H9 (cell line): ENCODE measurements around the gene GPC3. TPM values are rescaled to one million over a fixed set of nuclear protein-coding genes. Genes with fewer than 3 reads are reported as not detected.

Experiments
- DNase-seq: peaks from one replicate; pipeline ENCODE4 v3.0.0-alpha.2; 2017
- H2AFZ ChIP-seq: one replicate; pipeline ENCODE4 v1.6.1; 2013; ENCODE audit warnings: mild to moderate bottlenecking, low read length, control low read depth, moderate library complexity
- H2AK5ac ChIP-seq: 2 replicates; pipeline ENCODE4 v1.6.1; 2013; ENCODE audit warnings: low read length, control low read depth, mixed read lengths; ENCODE audit not compliant: insufficient read length
- H2BK120ac ChIP-seq: one replicate; pipeline ENCODE4 v1.6.1; 2013; ENCODE audit warnings: low read depth, mild to moderate bottlenecking, low read length, control low read depth, inconsistent platforms; ENCODE audit not compliant: poor library complexity, severe bottlenecking
- H2BK12ac ChIP-seq: 2 replicates; pipeline ENCODE4 v1.6.1; 2013; ENCODE audit warnings: low read length, control low read depth, mixed read lengths, low read depth; ENCODE audit not compliant: insufficient read length
- H2BK15ac ChIP-seq: 2 replicates; pipeline ENCODE4 v1.6.1; 2013; ENCODE audit warnings: low read depth, low read length, control low read depth
- H2BK20ac ChIP-seq: one replicate; pipeline ENCODE4 v1.6.1; 2013; ENCODE audit warnings: low read depth, mild to moderate bottlenecking, low read length, control low read depth, inconsistent platforms; ENCODE audit not compliant: poor library complexity, severe bottlenecking
- H2BK5ac ChIP-seq: 2 replicates; pipeline ENCODE4 v1.6.1; 2013; ENCODE audit warnings: low read length, control low read depth, mixed read lengths; ENCODE audit not compliant: insufficient read length
- H3K14ac ChIP-seq: 2 replicates; pipeline ENCODE4 v1.6.1; 2013; ENCODE audit warnings: low read length, control low read depth; ENCODE audit not compliant: insufficient read depth
- H3K18ac ChIP-seq: 2 replicates; pipeline ENCODE4 v1.6.1; 2013; ENCODE audit warnings: low read depth, mild to moderate bottlenecking, mixed read lengths, low read length, control low read depth; ENCODE audit not compliant: insufficient read length
- H3K23ac ChIP-seq: 2 replicates; pipeline ENCODE4 v1.6.1; 2013; ENCODE audit warnings: low read length, control low read depth, mixed read lengths, low read depth; ENCODE audit not compliant: insufficient read length
- H3K23me2 ChIP-seq: 2 replicates; pipeline ENCODE4 v1.6.1; 2013; ENCODE audit warnings: low read depth, mild to moderate bottlenecking, mixed read lengths, low read length, control low read depth; ENCODE audit not compliant: insufficient read length, poor library complexity, severe bottlenecking
- H3K27ac ChIP-seq: 2 replicates; pipeline ENCODE4 v1.5.1; 2013; ENCODE audit warnings: low read length, control low read depth, mixed read lengths, low read depth; ENCODE audit not compliant: insufficient read length
- H3K27me3 ChIP-seq: 2 replicates; pipeline ENCODE4 v1.6.1; 2013; ENCODE audit warnings: low read length, control low read depth, inconsistent platforms; ENCODE audit not compliant: insufficient read depth
- H3K4ac ChIP-seq: 2 replicates; pipeline ENCODE4 v1.6.1; 2013; ENCODE audit warnings: low read depth, mild to moderate bottlenecking, control low read depth, inconsistent platforms, low read length, moderate library complexity
- H3K4me1 ChIP-seq: 2 replicates; pipeline ENCODE4 v1.6.1; 2013; ENCODE audit warnings: low read length, control low read depth, inconsistent platforms; ENCODE audit not compliant: insufficient read depth
- H3K4me2 ChIP-seq: 2 replicates; pipeline ENCODE4 v1.6.1; 2013; ENCODE audit warnings: low read length, control low read depth, mixed read lengths; ENCODE audit not compliant: insufficient read length, insufficient read depth
- H3K56ac ChIP-seq: 2 replicates; pipeline ENCODE4 v1.6.1; 2013; ENCODE audit warnings: low read depth, mild to moderate bottlenecking, mixed read lengths, low read length, control low read depth; ENCODE audit not compliant: insufficient read length
- H3K79me1 ChIP-seq: 2 replicates; pipeline ENCODE4 v1.6.1; 2013; ENCODE audit warnings: low read depth, mild to moderate bottlenecking, moderate library complexity, low read length, control low read depth, inconsistent platforms; ENCODE audit not compliant: insufficient read depth, poor library complexity, severe bottlenecking
- H3K79me2 ChIP-seq: 2 replicates; pipeline ENCODE4 v1.6.1; 2013; ENCODE audit warnings: low read length, control low read depth, inconsistent platforms; ENCODE audit not compliant: insufficient read depth
- H3K9ac ChIP-seq: 2 replicates; pipeline ENCODE4 v1.6.1; 2013; ENCODE audit warnings: low read length, control low read depth, mixed read lengths; ENCODE audit not compliant: insufficient read length; ENCODE audit errors: extremely low read depth
- H3K9me3 ChIP-seq: one replicate; pipeline ENCODE4 v1.6.1; 2013; ENCODE audit warnings: low read depth, low read length, inconsistent platforms; ENCODE audit not compliant: control insufficient read depth
- H3T11ph ChIP-seq: one replicate; pipeline ENCODE4 v1.6.1; 2013; ENCODE audit warnings: mild to moderate bottlenecking, low read length, control low read depth, inconsistent platforms
- H4K20me1 ChIP-seq: one replicate; pipeline ENCODE4 v1.6.1; 2013; ENCODE audit not compliant: control insufficient read depth, insufficient read length, insufficient read depth
- H4K5ac ChIP-seq: 2 replicates; pipeline ENCODE4 v1.6.1; 2013; ENCODE audit warnings: low read depth, mild to moderate bottlenecking, mixed read lengths, low read length, control low read depth; ENCODE audit not compliant: insufficient read length
- H4K8ac ChIP-seq: replicated peaks from 2 replicates; pipeline ENCODE4 v1.6.1; 2013; ENCODE audit warnings: low read length, control low read depth, mixed read lengths, low read depth; ENCODE audit not compliant: insufficient read length
- H4K91ac ChIP-seq: 2 replicates; pipeline ENCODE4 v1.6.1; 2013; ENCODE audit warnings: low read depth, mild to moderate bottlenecking, moderate library complexity, mixed read lengths, low read length, control low read depth; ENCODE audit not compliant: insufficient read length
- H3K27ac Mint-ChIP-seq, 3 experiments: 2 replicates in 2 of 3; 3 replicates in 1 of 3; pipeline ENCODE4 v1.8.0; 2020 to 2021; ENCODE audit warnings: mixed read lengths in 3 of 3, mild to moderate bottlenecking in 1 of 3, moderate library complexity in 1 of 3
- H3K27me3 Mint-ChIP-seq: 2 replicates; pipeline ENCODE4 v1.8.0; 2021; ENCODE audit warnings: low read depth, mild to moderate bottlenecking, moderate library complexity, mixed read lengths
- H3K36me3 Mint-ChIP-seq, 3 experiments: 2 replicates in 2 of 3; 3 replicates in 1 of 3; pipeline ENCODE4 v1.8.0; 2020 to 2021; ENCODE audit warnings: low read depth in 3 of 3, mixed read lengths in 3 of 3; ENCODE audit not compliant: insufficient read depth in 1 of 3
- H3K4me1 Mint-ChIP-seq, 2 experiments: 2 replicates each; pipeline ENCODE4 v1.8.0; 2020; ENCODE audit warnings: mixed read lengths in 2 of 2
- H3K4me3 Mint-ChIP-seq, 2 experiments: 2 replicates in 1 of 2; 3 replicates in 1 of 2; pipeline ENCODE4 v1.8.0; 2020 to 2021; ENCODE audit warnings: mild to moderate bottlenecking in 2 of 2, mixed read lengths in 2 of 2, moderate library complexity in 1 of 2
- H3K9me3 Mint-ChIP-seq, 2 experiments: 2 replicates in 1 of 2; 3 replicates in 1 of 2; pipeline ENCODE4 v1.8.0; 2020; ENCODE audit warnings: mild to moderate bottlenecking in 2 of 2, mixed read lengths in 2 of 2, moderate library complexity in 1 of 2
- WGBS: extraction: QIAGEN DNeasy Blood & Tissue Kit; methylation state at CpG from one replicate; pipeline ENCODE4 v1.1.7; 2013; ENCODE audit warnings: missing lambda C conversion rate, low lambda C conversion rate, mixed read lengths; ENCODE audit not compliant: insufficient read length; ENCODE audit errors: extremely low coverage; 5-methylcytosine and 5-hydroxymethylcytosine counted together
- total RNA-seq: library from RNA; stranded (reverse); gene quantifications from 2 replicates; pipeline ENCODE4 v1.2.1, GENCODE V29; 2021
- TF ChIP-seq, protein P1 (sequence below): fragments of 200-600 bp; sonication (generic); conservative IDR thresholded peaks from 3 replicates; pipeline ENCODE4 v1.8.0; 2021; ENCODE audit warnings: antibody characterized with exemption, mild to moderate bottlenecking

Gene GPC3
- total RNA-seq, 1 experiment from 2014 or later: 108 TPM

GRCh38 chrX:133495464-133496391 is 489.7 kb downstream of the GPC3 start:
- no peaks in the 10 kb centered on the region for H4K20me1 ChIP-seq
- DNase-seq: no peak
- Mint-ChIP-seq H3K9me3 (no peaks in the 10 kb centered on the region), H3K27me3 (no peaks in the 10 kb centered on the region), H3K4me3 (no peak overlapping the region), H3K4me1 (peaks cover 41 to 50% of the 10 kb centered on the region in 2 experiments), H3K36me3 (no peaks in the 10 kb centered on the region), H3K27ac (peak overlapping the region; percentile 35 to 69 (median 62); a peak in 3 of 7 replicates)
- peak overlapping the region; percentile 2 for H3K27ac ChIP-seq
- no peak overlapping the region for H2BK20ac ChIP-seq
- H3K79me2 ChIP-seq: no peaks in the 10 kb centered on the region
- peak overlapping the region; percentile 35 for H2AK5ac ChIP-seq
- peaks cover 3% of the 10 kb centered on the region for H3K23me2 ChIP-seq
- no CpG with 5 or more reads among the region's 16 CpGs for WGBS
- no peak overlapping the region for H3K4me2 ChIP-seq
- peaks cover 11% of the 10 kb centered on the region; the same call in 1 of the 2 replicates for H3K4me1 ChIP-seq
- H3K14ac ChIP-seq: 0 out of 2 replicates have a peak overlapping the region, but pooled peaks have one; percentile 13
- H3K79me1 ChIP-seq: no peaks in the 10 kb centered on the region
- no peak overlapping the region for H3K18ac ChIP-seq
- no peaks in the 10 kb centered on the region for H3K27me3 ChIP-seq
- no peak overlapping the region for H3K56ac ChIP-seq
- peak overlapping the region; percentile 12 for H2AFZ ChIP-seq
- no peak overlapping the region for H3K23ac ChIP-seq
- TF ChIP-seq, protein P1, sequence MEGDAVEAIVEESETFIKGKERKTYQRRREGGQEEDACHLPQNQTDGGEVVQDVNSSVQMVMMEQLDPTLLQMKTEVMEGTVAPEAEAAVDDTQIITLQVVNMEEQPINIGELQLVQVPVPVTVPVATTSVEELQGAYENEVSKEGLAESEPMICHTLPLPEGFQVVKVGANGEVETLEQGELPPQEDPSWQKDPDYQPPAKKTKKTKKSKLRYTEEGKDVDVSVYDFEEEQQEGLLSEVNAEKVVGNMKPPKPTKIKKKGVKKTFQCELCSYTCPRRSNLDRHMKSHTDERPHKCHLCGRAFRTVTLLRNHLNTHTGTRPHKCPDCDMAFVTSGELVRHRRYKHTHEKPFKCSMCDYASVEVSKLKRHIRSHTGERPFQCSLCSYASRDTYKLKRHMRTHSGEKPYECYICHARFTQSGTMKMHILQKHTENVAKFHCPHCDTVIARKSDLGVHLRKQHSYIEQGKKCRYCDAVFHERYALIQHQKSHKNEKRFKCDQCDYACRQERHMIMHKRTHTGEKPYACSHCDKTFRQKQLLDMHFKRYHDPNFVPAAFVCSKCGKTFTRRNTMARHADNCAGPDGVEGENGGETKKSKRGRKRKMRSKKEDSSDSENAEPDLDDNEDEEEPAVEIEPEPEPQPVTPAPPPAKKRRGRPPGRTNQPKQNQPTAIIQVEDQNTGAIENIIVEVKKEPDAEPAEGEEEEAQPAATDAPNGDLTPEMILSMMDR: no peak
- H2BK5ac ChIP-seq: no peak overlapping the region
- no peak overlapping the region for H2BK15ac ChIP-seq
- H3K9me3 ChIP-seq: no peaks in the 10 kb centered on the region
- H2BK120ac ChIP-seq: peak overlapping the region; percentile 76
- H2BK12ac ChIP-seq: peak overlapping the region; percentile 62
- no peak overlapping the region for H3K4ac ChIP-seq
- no peak overlapping the region for H3K9ac ChIP-seq
- H4K5ac ChIP-seq: no peak overlapping the region
- H4K91ac ChIP-seq: no peak overlapping the region
- no peak overlapping the region for H4K8ac ChIP-seq
- H3T11ph ChIP-seq: no peak overlapping the region
